GM12891 (cell line): Measurements from ENCODE around the gene SLPI.

Experiments used
- PAX5 ChIP-seq: IDR thresholded peaks from 2 replicates; pipeline ENCODE4 v1.6.1; 2011; ENCODE audit warnings: low read length, moderate library complexity, mild to moderate bottlenecking; ENCODE audit not compliant: insufficient read depth, severe bottlenecking
- POLR2A ChIP-seq: IDR thresholded peaks from 2 replicates; pipeline ENCODE4 v1.6.1; 2011; ENCODE audit warnings: low read depth, low read length, control low read depth
- POLR2AphosphoS5 ChIP-seq: IDR thresholded peaks from 2 replicates; pipeline ENCODE4 v1.6.1; 2011; ENCODE audit warnings: low read depth, low read length, control low read depth
- SPI1 ChIP-seq: IDR thresholded peaks from 2 replicates; pipeline ENCODE4 v1.6.1; 2011; ENCODE audit warnings: low read depth, low read length, control low read depth
- TAF1 ChIP-seq: IDR thresholded peaks from 2 replicates; pipeline ENCODE4 v1.6.1; 2011; ENCODE audit warnings: low read depth, low read length, control low read depth

GRCh38 chr20:45235995-45236394, 18.4 kb downstream of the SLPI start:
- TF ChIP-seq TAF1 = no peak
- no peak for TF ChIP-seq POLR2AphosphoS5
- TF ChIP-seq POLR2A = no peak
- TF ChIP-seq PAX5 = no peak
- TF ChIP-seq SPI1 = no peak
